Fibroblast of pulmonary artery (primary cell): ENCODE measurements around the gene DKK3.
"Not testable (repeated sequence)": the region's sequence is repeated elsewhere in the genome, so short reads cannot be mapped to it uniquely, and the experiment has no call there.

ENCODE experiments used
- DNase-seq: peaks from one replicate; pipeline ENCODE4 v3.0.0-alpha.2; 2010; ENCODE audit warnings: low read depth
- H3K4me3 ChIP-seq: replicated peaks from 2 replicates; pipeline ENCODE4 v1.5.1; 2011; ENCODE audit warnings: low read depth, mild to moderate bottlenecking, control low read depth, low read length, moderate library complexity
- CTCF ChIP-seq: IDR thresholded peaks from 2 replicates; pipeline ENCODE4 v1.5.1; 2011; ENCODE audit warnings: mild to moderate bottlenecking, control low read depth, low read length, inconsistent platforms; ENCODE audit errors: missing control alignments

Gene DKK3

GRCh38 chr11:12043221-12043620 is 34.8 kb upstream of the DKK3 start:
- H3K4me3 ChIP-seq = no peak overlapping the region
- DNase-seq = no peak
- TF ChIP-seq CTCF = no peak

- no peak overlapping the region for H3K4me3 ChIP-seq
- peak; percentile 94 for DNase-seq
- TF ChIP-seq CTCF = no peak
Observed at GRCh38 chr11:12042215-12042676, 33.8 kb upstream of the DKK3 start.

GRCh38 chr11:12040719-12041118 is 32.3 kb upstream of the DKK3 start:
- not testable (repeated sequence) for H3K4me3 ChIP-seq, DNase-seq

- no peak overlapping the region for H3K4me3 ChIP-seq
- no peak for TF ChIP-seq CTCF
- no peak for DNase-seq
Observed at GRCh38 chr11:12032968-12033367, 24.5 kb upstream of the DKK3 start.

- TF ChIP-seq CTCF = no peak
- no peak for DNase-seq
- H3K4me3 ChIP-seq = no peak overlapping the region
Observed at GRCh38 chr11:12031856-12032544, 23.6 kb upstream of the DKK3 start.

GRCh38 chr11:12029738-12030363 is 21.4 kb upstream of the DKK3 start:
- no peak overlapping the region for H3K4me3 ChIP-seq
- TF ChIP-seq CTCF = no peak
- no peak for DNase-seq

GRCh38 chr11:12029119-12029518 is 20.7 kb upstream of the DKK3 start:
- TF ChIP-seq CTCF = no peak
- no peak for DNase-seq
- H3K4me3 ChIP-seq = no peak overlapping the region
